ENCODE data around the gene RASAL2. TPM values are rescaled to one million over a fixed set of nuclear protein-coding genes. Genes with fewer than 3 reads are reported as not detected.
A peak's percentile ranks its signal among the peaks of the same experiment; 100 is the strongest.

RASAL2 gene
- total RNA-seq, 1 donor from 2014 or later: 12.4 TPM

DNA sequence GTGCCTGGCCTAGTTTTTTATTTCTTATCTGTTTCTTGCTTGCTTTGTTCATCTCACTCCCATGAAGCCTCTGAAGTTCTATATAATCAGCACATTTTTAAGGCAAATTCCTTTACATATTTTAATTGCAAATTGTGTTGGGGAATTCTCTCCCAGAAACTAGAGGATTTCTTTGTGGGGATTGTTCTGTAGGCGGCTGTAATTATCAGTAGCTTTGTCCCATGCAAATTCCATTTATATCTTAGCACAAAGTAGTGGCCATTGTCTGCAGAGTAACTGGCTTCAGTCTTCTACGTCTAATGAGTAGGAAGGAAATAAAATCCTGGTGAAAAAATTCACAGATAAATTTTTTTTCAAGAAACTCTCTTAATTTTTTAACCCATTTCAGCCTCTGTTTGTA lies 367.2 kb downstream of the RASAL2 start:
- FAIRE-seq (no peak), DNase-seq (ENCODE audit: low read depth) (no peak)
- TF ChIP-seq, protein P1, sequence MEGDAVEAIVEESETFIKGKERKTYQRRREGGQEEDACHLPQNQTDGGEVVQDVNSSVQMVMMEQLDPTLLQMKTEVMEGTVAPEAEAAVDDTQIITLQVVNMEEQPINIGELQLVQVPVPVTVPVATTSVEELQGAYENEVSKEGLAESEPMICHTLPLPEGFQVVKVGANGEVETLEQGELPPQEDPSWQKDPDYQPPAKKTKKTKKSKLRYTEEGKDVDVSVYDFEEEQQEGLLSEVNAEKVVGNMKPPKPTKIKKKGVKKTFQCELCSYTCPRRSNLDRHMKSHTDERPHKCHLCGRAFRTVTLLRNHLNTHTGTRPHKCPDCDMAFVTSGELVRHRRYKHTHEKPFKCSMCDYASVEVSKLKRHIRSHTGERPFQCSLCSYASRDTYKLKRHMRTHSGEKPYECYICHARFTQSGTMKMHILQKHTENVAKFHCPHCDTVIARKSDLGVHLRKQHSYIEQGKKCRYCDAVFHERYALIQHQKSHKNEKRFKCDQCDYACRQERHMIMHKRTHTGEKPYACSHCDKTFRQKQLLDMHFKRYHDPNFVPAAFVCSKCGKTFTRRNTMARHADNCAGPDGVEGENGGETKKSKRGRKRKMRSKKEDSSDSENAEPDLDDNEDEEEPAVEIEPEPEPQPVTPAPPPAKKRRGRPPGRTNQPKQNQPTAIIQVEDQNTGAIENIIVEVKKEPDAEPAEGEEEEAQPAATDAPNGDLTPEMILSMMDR (IDR thresholded peaks at IDR 0.05; ENCODE audit: insufficient read depth, low read length, severe bottlenecking): no peak
- H3K36me3 ChIP-seq (ENCODE audit: control insufficient read depth, insufficient read depth, low read length): peaks cover 7% of the 10 kb centered on the region
- H3K4me3 ChIP-seq (ENCODE audit: low read depth, low read length): no peak overlapping the region
- H3K27me3 ChIP-seq (ENCODE audit: control insufficient read depth, insufficient read depth, low read length): no peaks in the 10 kb centered on the region

GRCh38 chr1:178461701-178462100 lies 367.8 kb downstream of the RASAL2 start:
- H3K27me3 ChIP-seq (ENCODE audit: control insufficient read depth, insufficient read depth, low read length): no peaks in the 10 kb centered on the region
- H3K4me3 ChIP-seq (ENCODE audit: low read depth, low read length): no peak overlapping the region
- peaks cover 7% of the 10 kb centered on the region for H3K36me3 ChIP-seq (ENCODE audit: control insufficient read depth, insufficient read depth, low read length)
- no peak for FAIRE-seq
- TF ChIP-seq, protein P1 (IDR thresholded peaks at IDR 0.05; ENCODE audit: insufficient read depth, low read length, severe bottlenecking): no peak
- DNase-seq (ENCODE audit: low read depth): peak; percentile 62

DNA sequence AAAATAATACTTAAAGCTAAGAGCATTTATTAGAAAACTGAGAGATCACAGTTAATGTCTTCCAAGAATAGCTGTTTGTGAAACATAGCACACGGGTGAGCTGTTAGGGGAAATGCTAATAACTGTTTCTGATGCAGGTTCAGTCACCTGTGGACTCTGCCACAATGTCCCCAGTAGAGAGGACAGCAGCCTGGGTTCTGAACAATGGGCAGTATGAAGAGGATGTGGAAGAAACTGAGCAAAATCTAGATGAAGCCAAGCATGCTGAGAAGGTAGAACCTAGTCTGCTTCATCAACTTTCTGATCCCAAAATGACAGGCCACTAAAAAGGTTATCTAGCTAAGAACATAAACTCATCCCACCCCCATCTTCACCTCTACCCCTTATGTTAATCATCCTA lies 370.2 kb downstream of the RASAL2 start:
- DNase-seq (ENCODE audit: low read depth): no peak
- H3K4me3 ChIP-seq (ENCODE audit: low read depth, low read length): no peak overlapping the region
- FAIRE-seq: no peak
- TF ChIP-seq, protein P1 (IDR thresholded peaks at IDR 0.05; ENCODE audit: insufficient read depth, low read length, severe bottlenecking): no peak
- peaks cover 4% of the 10 kb centered on the region for H3K36me3 ChIP-seq (ENCODE audit: control insufficient read depth, insufficient read depth, low read length)
- no peaks in the 10 kb centered on the region for H3K27me3 ChIP-seq (ENCODE audit: control insufficient read depth, insufficient read depth, low read length)

GRCh38 chr1:178464566-178464965 lies 370.7 kb downstream of the RASAL2 start:
- DNase-seq (ENCODE audit: low read depth): no peak
- Histone ChIP-seq H3K27me3 (ENCODE audit: control insufficient read depth, insufficient read depth, low read length) (no peaks in the 10 kb centered on the region), H3K36me3 (ENCODE audit: control insufficient read depth, insufficient read depth, low read length) (peaks cover 4% of the 10 kb centered on the region), H3K4me3 (ENCODE audit: low read depth, low read length) (no peak overlapping the region)
- no peak for FAIRE-seq
- TF ChIP-seq, protein P1 (IDR thresholded peaks at IDR 0.05; ENCODE audit: insufficient read depth, low read length, severe bottlenecking): no peak

DNA sequence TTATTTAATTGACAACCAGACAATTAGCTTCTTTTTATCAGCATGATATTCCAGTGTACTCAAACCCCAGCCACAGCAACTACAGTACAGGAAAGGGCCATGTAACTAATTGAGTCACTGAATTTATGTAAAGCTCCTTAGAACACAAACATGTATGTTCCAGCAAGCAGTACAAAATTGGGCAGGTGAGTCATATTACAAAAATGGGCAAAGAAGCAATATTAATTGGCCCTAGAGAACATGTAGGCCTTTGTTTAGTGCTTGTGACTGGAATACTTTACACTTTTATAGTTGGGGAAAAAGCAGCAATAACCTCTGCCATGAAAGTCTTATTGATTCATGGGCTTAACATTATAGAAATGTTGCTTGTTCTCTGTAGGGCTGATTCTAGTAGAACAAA lies 371.1 kb downstream of the RASAL2 start:
- Histone ChIP-seq H3K27me3 (ENCODE audit: control insufficient read depth, insufficient read depth, low read length) (no peaks in the 10 kb centered on the region), H3K4me3 (ENCODE audit: low read depth, low read length) (no peak overlapping the region), H3K36me3 (ENCODE audit: control insufficient read depth, insufficient read depth, low read length) (peaks cover 4% of the 10 kb centered on the region)
- DNase-seq (ENCODE audit: low read depth) (peak; percentile 81), FAIRE-seq (no peak)
- TF ChIP-seq, protein P1 (IDR thresholded peaks at IDR 0.05; ENCODE audit: insufficient read depth, low read length, severe bottlenecking): no peak

DNA sequence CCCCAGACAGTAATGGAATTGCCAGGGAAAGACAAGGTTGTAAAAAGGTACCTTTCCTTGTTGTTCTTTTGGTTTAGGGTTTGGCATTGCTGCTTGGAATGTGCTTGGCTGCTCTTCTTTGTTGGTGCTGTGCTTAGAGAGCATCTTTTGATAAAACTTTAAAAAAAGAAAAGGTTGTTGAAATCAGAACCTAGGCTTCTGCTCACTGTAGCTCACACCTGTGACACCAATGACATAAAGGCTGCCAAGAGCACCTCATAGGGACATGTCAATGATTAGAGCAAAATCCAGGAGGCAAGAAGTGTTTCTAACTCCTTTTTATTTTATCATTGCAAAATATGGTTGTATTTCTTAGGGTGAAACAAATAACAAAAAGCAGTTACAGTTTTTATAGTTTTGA lies 373.9 kb downstream of the RASAL2 start:
- Histone ChIP-seq H3K27me3 (ENCODE audit: control insufficient read depth, insufficient read depth, low read length) (no peaks in the 10 kb centered on the region), H3K4me3 (ENCODE audit: low read depth, low read length) (no peak overlapping the region), H3K36me3 (ENCODE audit: control insufficient read depth, insufficient read depth, low read length) (peaks cover 8% of the 10 kb centered on the region)
- FAIRE-seq: no peak
- TF ChIP-seq, protein P1 (IDR thresholded peaks at IDR 0.05; ENCODE audit: insufficient read depth, low read length, severe bottlenecking): no peak
- no peak for DNase-seq (ENCODE audit: low read depth)
